C4-2B (cell line): ENCODE measurements around the gene WNT7B.

Source experiments
- CTCF ChIP-seq: fragments of 450-650 bp; conservative IDR thresholded peaks from 2 replicates; pipeline ENCODE4 v1.5.1; 2017; ENCODE audit warnings: mild to moderate bottlenecking
- ZFX ChIP-seq: fragments of 450-650 bp; IDR thresholded peaks from 2 replicates; pipeline ENCODE4 v1.6.1; 2017

GRCh38 chr22:45891021-45891421 lies 85.9 kb downstream of the WNT7B start:
- TF ChIP-seq CTCF (no peak), ZFX (no peak)
